Measurements from ENCODE around the gene TRMT2A. TPM values are rescaled to one million over a fixed set of nuclear protein-coding genes. Genes with fewer than 3 reads are reported as not detected.

The TRMT2A gene
- total RNA-seq, 1 donor = 28.7 TPM

- Histone ChIP-seq H3K4me3 (ENCODE audit: low read length) (no peak overlapping the region), H3K27me3 (ENCODE audit: insufficient read depth, low read length) (no peaks in the 10 kb centered on the region), H3K4me1 (ENCODE audit: insufficient read depth, low read length) (no peaks in the 10 kb centered on the region), H3K9me3 (ENCODE audit: low read depth, low read length) (no peaks in the 10 kb centered on the region)
Observed at GRCh38 chr22:20066617-20067383, 50.2 kb downstream of the TRMT2A start.

DNA sequence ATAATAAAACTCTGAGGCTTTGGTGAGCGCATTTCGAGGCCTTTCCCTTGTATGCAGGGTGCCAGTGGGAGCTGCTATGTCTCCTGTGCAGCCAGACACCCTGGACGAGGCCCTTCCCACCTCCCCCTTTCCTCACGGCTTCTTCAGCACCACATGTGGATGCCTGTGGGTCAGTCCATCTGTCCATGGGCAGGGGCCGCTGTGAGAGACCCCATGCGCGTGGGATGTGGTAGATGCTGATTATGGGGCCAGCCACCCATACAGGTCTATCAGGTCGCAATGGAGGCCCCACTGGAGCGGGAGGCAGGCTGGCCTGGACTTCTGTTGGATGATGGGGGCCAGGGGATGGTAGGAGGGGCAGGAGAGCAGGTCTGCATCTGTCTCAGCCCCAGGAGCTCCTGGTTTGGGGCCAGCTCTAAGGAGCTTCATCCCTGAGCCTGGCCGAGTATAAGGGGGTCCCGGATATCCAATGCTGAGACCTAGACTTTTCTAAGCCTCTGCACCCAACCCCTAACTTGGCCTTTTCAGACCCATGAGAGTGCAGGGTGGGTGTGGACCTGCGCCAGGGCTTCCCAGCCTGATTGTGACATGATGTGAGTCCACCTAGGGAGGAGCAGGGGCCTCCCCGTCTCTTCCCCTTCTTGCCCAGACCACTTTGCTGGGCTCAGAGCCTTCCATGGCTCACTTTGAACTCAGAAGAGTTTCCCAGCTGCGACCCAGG lies 51.0 kb downstream of the TRMT2A start:
- no peaks in the 10 kb centered on the region for H3K4me1 ChIP-seq (ENCODE audit: insufficient read depth, low read length)
- H3K27me3 ChIP-seq (ENCODE audit: insufficient read depth, low read length) = no peaks in the 10 kb centered on the region
- no peaks in the 10 kb centered on the region for H3K9me3 ChIP-seq (ENCODE audit: low read depth, low read length)
- H3K4me3 ChIP-seq (ENCODE audit: low read length) = no peak overlapping the region

DNA sequence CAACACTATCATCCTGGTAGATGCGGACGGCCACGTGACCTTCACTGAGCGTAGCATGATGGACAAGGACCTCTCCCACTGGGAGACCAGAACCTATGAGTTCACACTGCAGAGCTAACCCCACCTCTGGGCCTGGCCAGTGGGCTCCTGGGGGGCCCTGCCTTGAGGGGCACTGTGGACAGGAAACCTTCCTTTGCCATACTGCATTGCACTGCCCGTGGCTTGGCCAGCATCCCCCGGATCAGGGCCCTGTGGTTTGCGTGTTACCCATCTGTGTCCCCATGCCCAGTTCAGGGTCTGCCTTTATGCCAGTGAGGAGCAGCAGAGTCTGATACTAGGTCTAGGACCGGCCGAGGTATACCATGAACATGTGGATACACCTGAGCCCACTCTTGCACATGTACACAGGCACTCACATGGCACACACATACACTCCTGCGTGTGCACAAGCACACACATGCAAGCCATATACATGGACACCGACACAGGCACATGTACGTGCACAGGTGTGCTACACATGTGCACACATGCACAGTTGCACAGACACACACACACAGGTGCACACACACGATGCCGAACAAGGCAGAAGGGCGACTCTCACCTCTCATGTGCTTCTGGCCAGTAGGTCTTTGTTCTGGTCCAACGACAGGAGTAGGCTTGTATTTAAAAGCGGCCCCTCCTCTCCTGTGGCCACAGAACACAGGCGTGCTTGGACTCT lies 52.3 kb downstream of the TRMT2A start:
- Histone ChIP-seq H3K27me3 (ENCODE audit: insufficient read depth, low read length) (no peaks in the 10 kb centered on the region), H3K9me3 (ENCODE audit: low read depth, low read length) (no peaks in the 10 kb centered on the region), H3K4me3 (ENCODE audit: low read length) (no peak overlapping the region), H3K4me1 (ENCODE audit: insufficient read depth, low read length) (no peaks in the 10 kb centered on the region)

- Histone ChIP-seq H3K4me1 (ENCODE audit: insufficient read depth, low read length) (no peaks in the 10 kb centered on the region), H3K9me3 (ENCODE audit: low read depth, low read length) (no peaks in the 10 kb centered on the region), H3K4me3 (ENCODE audit: low read length) (no peak overlapping the region), H3K27me3 (ENCODE audit: insufficient read depth, low read length) (no peaks in the 10 kb centered on the region)
Observed at GRCh38 chr22:20064140-20064480, 52.9 kb downstream of the TRMT2A start.

- H3K4me1 ChIP-seq (ENCODE audit: insufficient read depth, low read length) = no peaks in the 10 kb centered on the region
- H3K9me3 ChIP-seq (ENCODE audit: low read depth, low read length) = no peaks in the 10 kb centered on the region
- H3K4me3 ChIP-seq (ENCODE audit: low read length) = no peak overlapping the region
- H3K27me3 ChIP-seq (ENCODE audit: insufficient read depth, low read length) = no peaks in the 10 kb centered on the region
Observed at GRCh38 chr22:20063271-20064139, 53.5 kb downstream of the TRMT2A start.

DNA sequence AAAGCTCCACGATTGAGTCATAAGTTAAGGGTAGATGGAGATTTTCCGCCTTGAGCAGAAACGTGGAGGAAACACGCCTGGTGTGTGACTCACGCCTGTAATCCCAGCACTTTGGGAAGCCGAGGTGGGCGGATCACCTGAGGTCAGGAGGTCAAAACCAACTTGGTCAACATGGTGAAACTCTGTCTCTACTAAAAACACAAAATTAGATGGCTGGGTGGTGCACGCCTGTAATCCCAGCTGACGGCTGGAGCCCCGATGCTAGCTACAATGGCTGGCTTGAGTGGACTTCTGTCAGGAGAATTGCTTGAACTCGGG lies 54.3 kb downstream of the TRMT2A start:
- Histone ChIP-seq H3K27me3 (ENCODE audit: insufficient read depth, low read length) (no peaks in the 10 kb centered on the region), H3K4me3 (ENCODE audit: low read length) (no peak overlapping the region), H3K9me3 (ENCODE audit: low read depth, low read length) (no peaks in the 10 kb centered on the region), H3K4me1 (ENCODE audit: insufficient read depth, low read length) (no peaks in the 10 kb centered on the region)

- Histone ChIP-seq H3K4me3 (ENCODE audit: low read length) (no peak overlapping the region), H3K27me3 (ENCODE audit: insufficient read depth, low read length) (no peaks in the 10 kb centered on the region), H3K4me1 (ENCODE audit: insufficient read depth, low read length) (no peaks in the 10 kb centered on the region), H3K9me3 (ENCODE audit: low read depth, low read length) (no peaks in the 10 kb centered on the region)
Observed at GRCh38 chr22:20062043-20062765, 54.8 kb downstream of the TRMT2A start.

Other genes starting within 250 kb of the TRMT2A start
- 50.4 TPM for gene COMT, start 175.5 kb downstream of the TRMT2A start, total RNA-seq
- gene TXNRD2, start 175.4 kb downstream of the TRMT2A start, total RNA-seq = 11.3 TPM
- 2.3 TPM for gene ARVCF, start 100.4 kb downstream of the TRMT2A start, total RNA-seq
- 20.1 TPM for gene TANGO2, start 96.1 kb downstream of the TRMT2A start, total RNA-seq
- gene DGCR8, start 37.0 kb downstream of the TRMT2A start, total RNA-seq = 7.9 TPM
- 71.3 TPM for gene RANBP1, start 1.1 kb downstream of the TRMT2A start, total RNA-seq
- 6.4 TPM for gene ZDHHC8, start 14.6 kb upstream of the TRMT2A start, total RNA-seq
- not detected for gene CCDC188, start 33.8 kb upstream of the TRMT2A start, total RNA-seq
- gene RTN4R, start 151.1 kb upstream of the TRMT2A start, total RNA-seq = 0.21 TPM
- gene DGCR6L, start 202.8 kb upstream of the TRMT2A start, total RNA-seq = 40.6 TPM

All from mononuclear cell (primary cell).